Measurements from ENCODE around the gene SH2D6.
A peak's percentile ranks its signal among the peaks of the same experiment; 100 is the strongest.

The SH2D6 gene

DNA sequence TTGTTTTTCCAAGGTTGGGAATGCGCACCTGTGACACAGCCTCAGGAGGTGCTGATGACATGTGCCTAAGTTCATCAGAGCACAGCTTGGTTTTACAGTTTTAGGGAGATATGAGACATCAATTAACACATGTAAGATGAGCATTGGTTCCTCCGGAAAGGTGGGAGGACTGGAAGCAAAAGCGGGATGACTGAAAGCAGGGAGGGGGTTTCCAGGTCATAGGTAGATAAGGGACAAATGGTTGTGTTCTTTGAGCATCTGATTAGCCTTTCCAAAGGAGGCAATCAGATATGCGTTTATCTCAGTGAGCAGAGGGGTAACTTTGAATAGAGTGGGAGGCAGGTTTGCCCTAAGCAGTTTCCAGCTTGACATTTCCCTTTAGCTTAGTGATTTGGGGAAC is 34.7 kb upstream of the SH2D6 start:
- H2AFZ ChIP-seq = no peak overlapping the region

DNA sequence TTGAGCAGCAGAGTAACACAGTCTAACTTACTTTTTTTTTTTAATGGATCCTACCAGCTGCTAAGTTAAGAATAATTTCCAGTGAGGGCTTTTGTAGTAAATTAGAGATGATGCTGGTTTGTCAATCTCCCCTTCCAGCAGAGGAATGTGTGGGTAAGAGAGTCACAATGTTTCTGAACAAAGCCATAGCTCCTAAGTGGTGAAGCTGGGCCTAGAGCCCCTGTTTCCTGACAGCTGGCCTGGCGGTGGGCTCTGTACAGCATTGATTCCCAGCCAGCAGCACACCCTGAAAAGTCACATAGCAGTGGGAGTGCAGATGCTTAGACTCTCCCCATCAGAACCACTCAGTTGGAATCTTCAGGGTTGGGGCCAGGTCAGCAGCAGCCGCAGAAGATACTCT is 32.8 kb upstream of the SH2D6 start:
- TF ChIP-seq, protein P1, sequence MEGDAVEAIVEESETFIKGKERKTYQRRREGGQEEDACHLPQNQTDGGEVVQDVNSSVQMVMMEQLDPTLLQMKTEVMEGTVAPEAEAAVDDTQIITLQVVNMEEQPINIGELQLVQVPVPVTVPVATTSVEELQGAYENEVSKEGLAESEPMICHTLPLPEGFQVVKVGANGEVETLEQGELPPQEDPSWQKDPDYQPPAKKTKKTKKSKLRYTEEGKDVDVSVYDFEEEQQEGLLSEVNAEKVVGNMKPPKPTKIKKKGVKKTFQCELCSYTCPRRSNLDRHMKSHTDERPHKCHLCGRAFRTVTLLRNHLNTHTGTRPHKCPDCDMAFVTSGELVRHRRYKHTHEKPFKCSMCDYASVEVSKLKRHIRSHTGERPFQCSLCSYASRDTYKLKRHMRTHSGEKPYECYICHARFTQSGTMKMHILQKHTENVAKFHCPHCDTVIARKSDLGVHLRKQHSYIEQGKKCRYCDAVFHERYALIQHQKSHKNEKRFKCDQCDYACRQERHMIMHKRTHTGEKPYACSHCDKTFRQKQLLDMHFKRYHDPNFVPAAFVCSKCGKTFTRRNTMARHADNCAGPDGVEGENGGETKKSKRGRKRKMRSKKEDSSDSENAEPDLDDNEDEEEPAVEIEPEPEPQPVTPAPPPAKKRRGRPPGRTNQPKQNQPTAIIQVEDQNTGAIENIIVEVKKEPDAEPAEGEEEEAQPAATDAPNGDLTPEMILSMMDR (IDR thresholded peaks at IDR 0.05) = no peak
- Histone ChIP-seq H3K9ac (no peak overlapping the region), H3K79me2 (no peaks in the 10 kb centered on the region), H3K27me3 (ENCODE audit: control insufficient read depth, insufficient read depth, low read length) (no peaks in the 10 kb centered on the region), H3K4me2 (ENCODE audit: low read length) (no peak overlapping the region), H3K9me3 (ENCODE audit: control insufficient read depth, low read length) (no peaks in the 10 kb centered on the region), H3K27ac (peak overlapping the region; percentile 64), H3K4me1 (peaks cover 20% of the 10 kb centered on the region), H3K4me3 (ENCODE audit: low read depth, low read length) (no peak overlapping the region), H3K36me3 (ENCODE audit: control insufficient read depth, insufficient read depth, low read length) (no peaks in the 10 kb centered on the region), H2AFZ (no peak overlapping the region)

More for the DNA sequence above, 34.7 kb upstream of the SH2D6 start:
- H3K27me3 ChIP-seq (ENCODE audit: control insufficient read depth, insufficient read depth, low read length) = no peaks in the 10 kb centered on the region
- no peak overlapping the region for H3K4me3 ChIP-seq (ENCODE audit: low read depth, low read length)
- H3K9ac ChIP-seq = no peak overlapping the region
- no peaks in the 10 kb centered on the region for H3K9me3 ChIP-seq (ENCODE audit: control insufficient read depth, low read length)
- H3K27ac ChIP-seq = peak overlapping the region; percentile 26
- H3K4me2 ChIP-seq (ENCODE audit: low read length) = no peak overlapping the region
- no peaks in the 10 kb centered on the region for H3K36me3 ChIP-seq (ENCODE audit: control insufficient read depth, insufficient read depth, low read length)
- TF ChIP-seq, protein P1 (IDR thresholded peaks at IDR 0.05) = no peak
- H3K4me1 ChIP-seq = peaks cover 20% of the 10 kb centered on the region
- no peaks in the 10 kb centered on the region for H3K79me2 ChIP-seq

DNA sequence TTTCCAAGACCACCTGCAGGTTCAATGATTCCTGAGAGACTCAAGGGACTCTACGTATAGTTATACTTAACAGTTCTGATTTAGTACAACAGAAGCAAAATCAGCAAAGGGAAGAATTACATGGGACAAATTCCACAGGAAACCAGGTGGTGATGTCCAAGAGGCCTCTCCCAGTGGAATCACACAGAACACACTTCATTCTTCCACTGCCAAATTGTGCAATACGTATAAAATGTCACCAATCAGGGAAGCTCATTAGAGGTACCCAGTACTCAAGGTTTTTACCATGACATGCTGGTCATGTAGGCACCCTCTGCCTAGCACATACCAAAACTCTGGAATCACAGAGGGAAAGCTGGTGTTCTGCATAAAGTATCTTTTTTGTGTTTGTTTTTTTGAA is 30.8 kb upstream of the SH2D6 start:
- no peaks in the 10 kb centered on the region for H3K27me3 ChIP-seq (ENCODE audit: control insufficient read depth, insufficient read depth, low read length)
- no peak overlapping the region for H3K27ac ChIP-seq
- peaks cover 31% of the 10 kb centered on the region for H3K4me1 ChIP-seq
- no peaks in the 10 kb centered on the region for H3K36me3 ChIP-seq (ENCODE audit: control insufficient read depth, insufficient read depth, low read length)
- H3K79me2 ChIP-seq = peaks cover 3% of the 10 kb centered on the region
- H3K9me3 ChIP-seq (ENCODE audit: control insufficient read depth, low read length) = no peaks in the 10 kb centered on the region
- no peak overlapping the region for H3K4me2 ChIP-seq (ENCODE audit: low read length)
- TF ChIP-seq, protein P1 (IDR thresholded peaks at IDR 0.05) = no peak
- H3K9ac ChIP-seq = no peak overlapping the region
- H3K4me3 ChIP-seq (ENCODE audit: low read depth, low read length) = no peak overlapping the region
- H2AFZ ChIP-seq = no peak overlapping the region

DNA sequence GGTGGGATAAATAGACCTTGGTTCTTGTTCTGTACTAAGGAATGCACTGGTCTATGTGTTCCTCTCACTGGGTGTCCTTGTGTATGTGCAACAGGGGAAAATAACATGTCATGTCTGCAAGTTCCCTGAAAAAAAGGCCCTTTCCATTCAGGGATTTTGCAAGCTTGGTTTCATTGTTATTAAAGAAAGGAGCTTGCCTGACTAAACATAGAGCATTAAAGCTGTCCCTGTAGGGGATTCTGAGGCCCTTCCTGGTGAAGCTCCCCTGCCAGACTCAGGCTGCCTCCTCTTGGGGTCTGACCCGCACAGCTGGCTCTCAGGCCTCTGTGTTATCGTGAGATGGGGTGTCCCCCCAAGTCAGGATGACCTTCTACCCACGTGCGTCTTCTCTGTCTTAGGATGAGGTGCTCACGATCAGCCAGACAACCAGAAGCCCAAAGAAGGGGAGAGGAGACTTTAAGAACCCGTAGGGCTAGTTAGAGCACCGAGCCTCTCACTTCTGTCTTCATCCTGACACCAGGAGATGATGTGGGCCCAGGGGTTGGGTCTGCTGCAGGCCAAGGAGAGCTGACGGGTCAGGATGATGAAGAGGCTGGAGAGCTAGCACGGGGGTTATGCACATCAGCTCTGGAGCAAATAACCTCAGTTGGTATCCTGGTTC is 29.5 kb upstream of the SH2D6 start:
- no peak overlapping the region for H3K4me2 ChIP-seq (ENCODE audit: low read length)
- TF ChIP-seq, protein P1 (IDR thresholded peaks at IDR 0.05) = no peak
- no peak overlapping the region for H3K4me3 ChIP-seq (ENCODE audit: low read depth, low read length)
- no peaks in the 10 kb centered on the region for H3K9me3 ChIP-seq (ENCODE audit: control insufficient read depth, low read length)
- peaks cover 3% of the 10 kb centered on the region for H3K79me2 ChIP-seq
- H2AFZ ChIP-seq = no peak overlapping the region
- H3K27ac ChIP-seq = peak overlapping the region; percentile 22
- peaks cover 25% of the 10 kb centered on the region for H3K4me1 ChIP-seq
- H3K9ac ChIP-seq = no peak overlapping the region
- no peaks in the 10 kb centered on the region for H3K27me3 ChIP-seq (ENCODE audit: control insufficient read depth, insufficient read depth, low read length)
- H3K36me3 ChIP-seq (ENCODE audit: control insufficient read depth, insufficient read depth, low read length) = no peaks in the 10 kb centered on the region
